HG03066 (cell line): ENCODE data around the gene GLTPD2.
A peak's percentile ranks its signal among the peaks of the same experiment; 100 is the strongest.

Experiments used
- ATAC-seq: cut with Tn5 transposase; IDR thresholded peaks from one replicate; pipeline ENCODE4 v1.9.1; 2021; ENCODE audit warnings: low read depth; ENCODE audit not compliant: unreplicated experiment

The GLTPD2 gene

DNA sequence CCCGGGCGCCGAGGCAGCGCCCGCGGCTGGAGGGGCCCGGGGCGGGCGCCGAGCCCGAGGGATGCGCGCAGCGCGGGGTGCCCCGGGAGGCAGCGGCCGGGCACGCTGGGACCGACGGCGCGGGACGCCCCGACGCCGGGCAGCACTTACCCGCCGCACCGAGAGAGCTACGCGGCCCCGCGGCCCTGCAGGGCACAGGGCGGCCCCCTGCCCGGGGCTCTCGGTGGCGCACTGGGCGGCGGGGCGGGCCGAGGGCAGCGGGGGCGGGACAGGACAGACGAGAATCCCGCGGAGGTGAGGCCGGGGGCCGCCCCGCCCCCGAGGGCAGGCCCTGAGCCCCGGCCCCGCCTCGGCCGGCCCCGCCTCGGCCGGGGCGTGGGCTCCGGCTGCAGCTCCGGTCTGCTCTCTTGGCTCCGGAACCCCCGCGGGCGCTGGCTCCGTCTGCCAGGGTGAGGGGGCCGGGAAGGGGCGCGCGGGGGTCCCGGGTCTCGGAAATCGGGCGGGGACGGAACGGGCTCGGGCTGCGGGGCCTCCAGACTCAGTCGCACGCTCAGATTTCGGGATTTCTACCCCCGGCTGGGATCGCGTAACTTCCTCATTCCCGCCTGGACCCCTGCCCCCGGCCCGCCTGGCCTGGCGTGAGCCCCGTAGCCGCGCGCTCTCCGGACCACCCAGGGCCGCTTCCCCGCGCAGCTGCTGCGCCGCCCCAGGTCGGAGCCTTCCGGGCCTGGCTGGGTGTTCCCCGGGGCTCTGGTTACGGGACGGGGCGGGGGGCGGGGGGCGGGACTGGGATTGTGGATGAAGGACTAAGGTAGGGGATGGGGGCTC lies 18.2 kb downstream of the GLTPD2 start, which contains the start of gene PLD2:
Gene PLD2, plus strand, starts transcription at position 376 of the 828 bp plus-strand sequence. CDS start 621 bp downstream, outside the sequence.
- peak; percentile 89 for ATAC-seq

DNA sequence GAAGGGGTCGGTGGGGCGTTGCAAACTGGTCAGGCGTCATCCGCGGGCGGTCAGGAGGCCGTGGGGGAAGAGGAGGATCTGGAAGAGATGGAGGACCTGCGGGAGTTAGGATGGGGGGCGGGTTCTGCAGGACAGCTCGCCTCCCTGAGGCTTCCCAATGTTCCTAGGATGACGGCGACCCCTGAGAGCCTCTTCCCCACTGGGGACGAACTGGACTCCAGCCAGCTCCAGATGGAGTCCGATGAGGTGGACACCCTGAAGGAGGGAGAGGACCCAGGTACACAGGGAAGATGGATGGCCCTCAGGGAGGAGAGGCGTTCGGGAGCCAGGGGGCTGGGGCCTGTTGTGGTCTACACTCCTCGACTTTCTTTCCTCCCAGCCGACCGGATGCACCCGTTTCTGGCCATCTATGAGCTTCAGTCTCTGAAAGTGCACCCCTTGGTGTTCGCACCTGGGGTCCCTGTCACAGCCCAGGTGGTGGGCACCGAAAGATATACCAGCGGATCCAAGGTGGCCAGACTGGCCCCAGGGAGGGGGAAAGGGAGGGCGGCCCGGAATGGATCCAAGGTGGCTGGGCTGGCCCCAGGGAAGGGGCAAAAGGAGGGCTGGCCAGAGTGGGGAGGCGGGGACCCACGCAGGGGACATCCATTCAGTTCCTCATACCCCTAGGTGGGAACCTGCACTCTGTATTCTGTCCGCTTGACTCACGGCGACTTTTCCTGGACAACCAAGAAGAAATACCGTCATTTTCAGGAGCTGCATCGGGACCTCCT lies 19.0 kb downstream of the GLTPD2 start:
- no peak for ATAC-seq

DNA sequence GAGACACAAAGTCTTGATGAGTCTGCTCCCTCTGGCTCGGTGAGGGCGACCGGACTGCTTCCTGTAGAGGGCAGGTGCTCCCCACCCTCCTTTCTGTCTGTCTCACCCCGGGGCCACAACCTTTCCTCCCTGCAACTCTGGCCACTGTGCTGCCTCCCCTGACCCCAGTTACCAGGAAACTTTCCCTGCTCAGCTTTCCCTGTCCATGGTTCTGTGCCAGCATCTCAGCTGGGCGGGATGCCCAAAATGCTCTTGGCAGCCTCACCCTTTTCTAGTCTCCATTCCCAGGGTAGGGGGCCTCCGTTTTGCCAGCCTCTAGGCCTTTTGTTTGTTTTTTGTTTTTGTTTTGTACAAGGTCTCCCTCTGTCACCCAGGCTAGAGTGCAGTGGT lies 19.6 kb downstream of the GLTPD2 start:
- ATAC-seq: no peak

DNA sequence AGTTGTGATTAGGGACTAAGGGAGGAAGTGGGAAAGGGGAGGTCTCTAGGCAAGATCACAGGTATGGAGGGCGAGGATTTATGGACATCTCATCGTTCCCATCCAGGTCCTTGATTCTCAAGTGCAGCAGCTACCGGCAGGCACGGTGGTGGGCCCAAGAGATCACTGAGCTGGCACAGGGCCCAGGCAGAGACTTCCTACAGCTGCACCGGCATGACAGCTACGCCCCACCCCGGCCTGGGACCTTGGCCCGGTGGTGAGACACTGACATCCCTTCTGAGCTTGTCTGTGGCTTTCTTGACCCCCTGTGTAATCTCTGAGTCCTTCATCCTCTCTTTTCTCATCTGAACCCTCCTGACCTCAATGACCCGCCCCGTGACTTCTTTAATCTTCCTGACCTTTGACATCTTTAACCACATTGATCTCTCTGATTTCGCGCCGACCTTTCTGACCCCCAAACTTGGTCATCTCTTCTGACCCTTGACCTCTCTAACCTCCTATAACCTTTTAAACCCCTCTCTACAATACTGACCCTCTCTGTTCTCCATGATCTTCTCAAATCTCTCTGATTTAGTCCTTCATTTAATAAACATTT lies 22.0 kb downstream of the GLTPD2 start:
- no peak for ATAC-seq

DNA sequence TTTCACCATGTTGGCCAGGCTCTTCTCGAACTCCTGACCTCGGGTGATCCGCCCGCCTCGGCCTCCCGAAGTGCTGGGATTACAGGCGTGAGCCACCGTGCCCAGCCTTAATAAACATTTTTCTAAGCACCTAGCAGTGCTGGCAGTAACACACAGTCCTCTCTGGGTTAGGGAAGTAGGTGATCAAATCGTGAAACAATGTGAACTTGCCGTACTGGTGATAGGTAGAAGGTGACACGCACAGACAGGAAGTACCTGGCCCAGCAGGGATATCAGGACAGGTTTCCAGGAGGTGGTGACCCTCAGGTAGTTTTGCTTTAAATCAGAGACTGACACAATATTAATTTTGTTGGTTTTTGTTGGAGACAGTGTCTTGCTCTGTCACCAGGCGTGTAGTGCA lies 22.7 kb downstream of the GLTPD2 start:
- no peak for ATAC-seq

DNA sequence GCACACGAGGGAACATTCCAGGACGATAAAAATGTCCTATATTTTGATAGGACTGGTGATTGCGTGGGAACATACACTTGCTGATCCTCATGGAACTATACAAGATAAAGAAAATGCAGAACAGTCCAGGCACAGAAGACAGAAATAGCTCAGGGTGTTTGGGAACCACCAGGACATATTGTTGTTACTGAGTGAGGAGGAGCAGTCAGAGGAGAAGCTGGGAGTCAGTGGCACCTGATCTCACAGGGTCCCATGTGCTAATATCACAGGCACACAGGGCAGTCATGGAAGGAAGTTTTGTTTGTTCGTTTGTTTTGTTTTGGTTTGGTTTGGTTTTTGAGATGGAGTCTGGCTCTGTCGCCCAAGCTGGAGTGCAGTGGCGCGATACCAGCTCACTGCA lies 23.9 kb downstream of the GLTPD2 start:
- no peak for ATAC-seq

DNA sequence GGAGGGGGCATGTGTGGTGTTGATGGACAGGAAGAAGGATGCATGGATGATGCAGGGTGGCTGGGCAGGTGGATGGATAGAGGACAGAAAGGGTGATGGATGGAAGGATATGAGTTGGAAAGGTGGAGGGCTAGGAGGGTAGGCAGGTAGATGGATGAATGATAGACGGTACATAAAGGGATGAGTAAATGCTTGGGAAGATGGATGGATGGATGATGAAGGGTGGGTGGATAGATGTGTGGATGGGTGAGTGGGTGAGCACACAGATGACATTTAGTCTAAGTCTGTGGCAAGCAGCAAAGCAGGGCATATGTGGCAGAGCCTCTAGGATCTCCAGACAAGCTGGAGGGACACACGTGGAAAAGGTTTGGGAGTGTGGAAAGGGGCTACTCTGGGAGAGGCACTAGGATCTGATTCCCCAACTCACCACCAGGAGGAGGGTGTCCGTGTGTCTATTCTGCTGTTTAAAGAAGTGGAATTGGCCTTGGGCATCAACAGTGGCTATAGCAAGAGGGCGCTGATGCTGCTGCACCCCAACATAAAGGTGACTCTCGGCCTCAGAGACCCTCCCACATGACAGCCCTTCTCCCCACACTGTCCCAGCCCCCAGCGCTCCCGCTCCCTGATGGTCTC lies 26.4 kb downstream of the GLTPD2 start:
- no peak for ATAC-seq

DNA sequence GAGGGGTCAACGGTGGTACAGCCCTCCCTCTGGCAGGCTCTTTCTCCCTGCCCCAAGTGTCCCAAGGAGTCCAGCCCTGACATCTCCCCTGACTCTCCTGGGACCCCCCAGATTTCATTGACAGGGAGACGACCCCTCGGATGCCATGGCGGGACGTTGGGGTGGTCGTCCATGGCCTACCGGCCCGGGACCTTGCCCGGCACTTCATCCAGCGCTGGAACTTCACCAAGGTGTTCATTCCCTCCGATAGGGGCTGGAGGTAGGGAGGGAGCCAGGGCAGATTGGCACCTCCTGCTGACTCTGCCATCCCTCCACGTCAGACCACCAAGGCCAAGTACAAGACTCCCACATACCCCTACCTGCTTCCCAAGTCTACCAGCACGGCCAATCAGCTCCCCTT lies 28.1 kb downstream of the GLTPD2 start:
- no peak for ATAC-seq

DNA sequence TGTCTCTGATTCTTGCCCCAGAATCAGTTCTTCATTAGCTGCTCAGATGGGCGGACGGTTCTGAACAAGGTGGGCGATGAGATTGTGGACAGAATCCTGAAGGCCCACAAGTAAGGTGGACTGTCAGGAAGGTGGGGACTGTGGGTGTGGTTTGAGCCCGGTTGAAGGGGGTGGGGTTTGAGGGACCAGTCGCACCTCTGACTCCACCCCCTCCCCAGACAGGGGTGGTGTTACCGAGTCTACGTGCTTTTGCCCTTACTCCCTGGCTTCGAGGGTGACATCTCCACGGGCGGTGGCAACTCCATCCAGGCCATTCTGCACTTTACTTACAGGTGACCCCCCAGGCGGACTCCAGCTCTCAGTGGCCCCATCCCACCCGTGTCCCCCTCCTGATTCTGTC lies 29.5 kb downstream of the GLTPD2 start:
- ATAC-seq: no peak

DNA sequence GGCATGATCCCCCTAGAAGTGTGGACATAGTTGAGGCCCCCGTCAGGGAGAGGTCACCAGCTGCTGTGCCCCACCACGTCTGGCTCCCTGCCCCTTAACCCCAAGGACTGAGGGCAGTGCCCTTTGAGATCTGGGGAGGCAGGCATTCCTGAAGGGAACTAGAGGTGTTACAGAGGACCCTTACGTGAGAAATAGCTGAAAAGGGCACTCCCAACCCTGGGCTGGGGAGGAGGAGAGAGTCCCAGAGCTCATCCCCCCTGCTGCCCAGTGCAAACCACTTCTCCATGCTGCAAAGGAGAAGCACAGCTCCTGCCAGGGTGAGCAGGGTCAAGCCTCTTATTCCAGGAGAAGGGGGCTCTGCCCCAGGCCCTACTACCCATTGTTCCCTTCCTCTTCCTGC lies 34.1 kb downstream of the GLTPD2 start:
- no peak for ATAC-seq

DNA sequence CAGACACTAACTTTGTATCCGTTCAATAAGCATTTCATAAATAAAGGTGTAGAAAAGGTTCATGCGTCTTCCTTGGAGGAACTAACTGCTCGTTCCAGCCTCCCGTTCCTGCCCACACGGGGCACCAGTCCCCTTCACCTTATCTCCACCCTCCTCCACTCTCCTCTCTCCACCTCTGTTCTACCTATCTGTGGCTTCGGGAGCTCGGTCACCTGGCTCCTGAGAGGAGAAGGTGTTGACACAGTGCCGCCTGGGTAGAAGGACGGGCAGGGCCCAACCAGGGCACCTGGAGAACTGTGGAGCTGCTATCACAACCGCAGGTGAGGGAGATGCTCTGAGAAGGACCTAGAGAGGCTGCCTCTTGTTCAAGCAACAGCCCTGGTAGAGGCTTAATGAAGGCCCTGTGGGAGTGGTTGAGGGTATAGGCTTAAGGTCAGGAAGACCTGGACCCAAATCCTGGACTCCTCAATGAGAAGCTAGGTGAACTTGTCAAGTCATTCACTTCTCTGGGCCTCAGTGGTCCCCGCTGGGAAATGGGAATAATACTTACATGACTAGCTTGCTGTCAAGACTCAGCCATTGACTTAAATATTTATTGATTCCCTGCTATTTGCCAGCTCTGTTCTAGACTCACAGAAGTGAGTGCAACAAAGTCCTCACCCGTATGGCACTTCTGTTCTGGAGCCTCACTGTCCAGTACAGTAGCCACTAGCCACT lies 34.8 kb downstream of the GLTPD2 start:
- no peak for ATAC-seq

DNA sequence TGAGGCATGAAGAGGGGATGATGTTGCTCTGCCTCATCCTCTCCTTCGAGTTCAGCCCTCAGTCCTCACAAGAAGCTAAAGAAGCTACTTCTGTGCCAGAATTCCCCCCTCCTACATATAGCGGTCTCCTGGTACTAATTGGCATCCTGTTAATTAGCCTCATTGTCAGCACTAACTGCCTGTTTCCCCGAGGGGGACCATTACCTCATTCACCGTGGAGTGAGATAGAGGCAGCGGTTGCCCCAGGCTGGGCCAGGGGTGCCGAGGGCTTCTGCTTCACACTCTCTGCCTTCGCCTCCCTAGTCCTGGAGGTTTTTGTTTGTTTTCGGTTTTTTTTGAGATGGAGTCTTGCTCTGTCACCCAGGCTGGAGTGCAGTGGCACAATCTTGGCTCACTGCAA lies 38.6 kb downstream of the GLTPD2 start:
- no peak for ATAC-seq

DNA sequence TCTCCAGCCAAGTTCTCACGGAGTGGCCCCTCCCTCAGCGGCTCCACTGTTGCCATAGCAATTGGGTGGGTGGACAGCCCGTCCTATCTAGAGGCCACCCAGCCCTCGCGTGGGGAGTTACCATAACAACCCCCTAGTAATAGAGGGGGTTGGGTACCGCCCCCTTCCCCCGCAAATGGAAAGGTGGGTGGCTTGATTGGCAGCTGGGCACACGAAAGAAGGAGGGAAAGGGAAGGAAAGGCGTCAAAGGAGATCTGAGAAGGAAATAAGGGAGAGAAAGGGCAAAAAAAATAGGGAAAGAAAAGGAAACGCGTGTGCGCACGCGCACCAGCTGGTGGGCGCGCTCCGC lies 44.0 kb downstream of the GLTPD2 start:
- ATAC-seq: peak; percentile 20

DNA sequence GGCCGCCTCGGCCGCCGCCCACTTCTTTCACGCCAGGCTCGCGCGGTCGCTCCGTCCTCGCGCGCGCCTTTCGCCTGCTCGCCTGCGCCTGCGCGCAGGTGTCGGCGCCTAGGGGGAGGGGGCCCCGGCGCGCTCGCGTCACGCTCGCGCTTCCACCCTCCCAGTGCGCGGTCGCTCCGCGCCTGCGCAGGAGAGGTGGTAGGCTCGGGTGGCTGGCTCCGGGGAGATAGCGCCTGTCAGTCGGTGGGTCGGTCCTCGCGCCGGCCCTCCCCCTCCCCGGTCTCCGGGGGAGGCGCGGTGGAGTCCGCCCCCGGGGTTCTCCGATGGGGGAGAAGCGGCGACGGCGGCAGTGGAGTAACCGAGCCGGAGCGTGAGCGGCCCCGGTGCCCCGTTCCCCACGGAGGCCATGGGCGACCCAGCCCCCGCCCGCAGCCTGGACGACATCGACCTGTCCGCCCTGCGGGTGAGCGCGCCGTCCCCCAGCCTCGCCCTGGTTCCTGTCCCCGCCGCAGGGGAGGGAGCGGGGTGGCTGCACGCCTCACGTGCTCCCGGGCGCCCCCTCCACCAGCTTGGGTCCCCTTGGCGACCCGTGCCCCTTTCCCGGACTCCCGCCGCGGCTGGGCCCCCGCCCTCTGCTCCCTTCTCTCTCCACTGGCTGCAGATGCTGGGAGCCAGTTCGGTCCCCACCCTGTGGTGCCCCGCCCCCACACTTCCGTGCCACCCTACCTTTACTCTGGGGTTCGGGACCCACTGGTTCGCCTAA lies 44.6 kb downstream of the GLTPD2 start, which contains the start of gene MINK1:
Gene MINK1, plus strand, starts transcription at position 163 of the 763 bp plus-strand sequence. Its CDS starts 244 bp downstream, at position 407.
- peak; percentile 74 for ATAC-seq

DNA sequence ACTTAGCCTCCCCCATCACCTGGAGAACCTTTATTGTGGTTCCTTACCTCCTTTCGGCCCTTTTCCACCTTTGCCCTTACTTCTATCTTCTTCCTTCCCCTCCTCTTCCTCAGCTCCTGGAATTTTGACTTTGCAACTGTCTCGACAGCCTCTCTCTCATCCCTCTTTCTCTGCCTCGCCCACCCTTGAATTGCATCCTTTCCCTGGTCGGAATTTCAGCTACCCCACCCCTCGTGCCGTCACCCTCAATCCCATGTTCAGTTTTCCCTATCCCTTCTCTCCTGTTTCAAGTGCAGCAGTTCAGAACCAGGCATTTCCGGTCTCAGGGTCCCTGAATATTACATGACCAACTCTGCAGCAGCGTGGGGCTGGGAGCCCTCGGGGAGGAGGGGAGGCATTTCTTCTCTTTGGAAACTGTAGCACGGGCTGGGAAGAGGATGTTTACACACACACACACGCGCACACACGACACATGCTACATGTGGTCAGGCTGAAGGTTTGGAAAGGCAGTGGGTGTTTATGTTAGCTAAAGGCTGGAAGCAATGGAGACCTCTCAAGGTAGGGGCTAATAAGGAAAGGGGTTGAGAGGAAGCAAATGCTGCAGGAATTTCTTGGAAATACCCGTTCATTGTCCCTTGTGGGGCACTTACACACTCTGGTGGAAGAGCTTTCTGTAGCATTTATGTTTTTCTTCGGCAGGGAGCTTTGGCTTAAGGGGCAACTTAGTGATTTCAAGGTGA lies 45.3 kb downstream of the GLTPD2 start:
- ATAC-seq: no peak

DNA sequence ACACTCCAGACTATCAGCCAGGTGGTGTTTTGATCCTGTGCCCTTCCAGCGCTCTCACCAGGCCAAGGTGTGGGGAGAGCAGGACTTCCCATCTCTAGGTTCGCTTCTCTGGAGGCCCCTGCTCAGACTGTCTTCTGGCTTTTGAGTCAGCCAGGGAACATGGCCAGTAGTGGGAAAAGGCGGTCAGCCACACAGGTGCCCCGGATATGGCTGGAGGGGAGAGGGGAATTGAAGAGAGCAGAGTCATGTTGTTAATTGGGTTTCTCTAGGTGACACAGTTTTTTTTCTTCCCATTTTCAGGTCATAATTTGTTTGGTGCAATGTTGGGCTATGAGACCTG lies 45.9 kb downstream of the GLTPD2 start:
- no peak for ATAC-seq

DNA sequence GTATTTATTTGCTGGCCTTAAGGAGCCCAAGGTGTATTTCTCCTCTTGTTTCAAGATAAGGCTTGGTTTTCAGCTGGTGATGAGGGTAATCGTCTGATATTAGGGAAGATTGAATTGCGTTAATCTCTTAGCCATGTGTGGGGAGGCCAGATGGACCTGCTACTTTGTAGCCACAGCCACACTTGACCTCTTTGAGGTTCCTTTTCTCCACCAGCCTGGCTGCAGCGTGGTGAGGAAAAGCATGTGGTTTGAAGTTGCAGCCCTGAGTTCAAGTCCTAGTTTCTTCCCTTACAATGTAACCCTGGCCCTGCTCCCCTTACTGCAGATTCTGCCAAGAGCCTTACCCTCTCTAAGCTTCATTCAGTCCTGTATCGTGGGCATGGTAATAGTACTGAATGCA lies 47.5 kb downstream of the GLTPD2 start:
- no peak for ATAC-seq

DNA sequence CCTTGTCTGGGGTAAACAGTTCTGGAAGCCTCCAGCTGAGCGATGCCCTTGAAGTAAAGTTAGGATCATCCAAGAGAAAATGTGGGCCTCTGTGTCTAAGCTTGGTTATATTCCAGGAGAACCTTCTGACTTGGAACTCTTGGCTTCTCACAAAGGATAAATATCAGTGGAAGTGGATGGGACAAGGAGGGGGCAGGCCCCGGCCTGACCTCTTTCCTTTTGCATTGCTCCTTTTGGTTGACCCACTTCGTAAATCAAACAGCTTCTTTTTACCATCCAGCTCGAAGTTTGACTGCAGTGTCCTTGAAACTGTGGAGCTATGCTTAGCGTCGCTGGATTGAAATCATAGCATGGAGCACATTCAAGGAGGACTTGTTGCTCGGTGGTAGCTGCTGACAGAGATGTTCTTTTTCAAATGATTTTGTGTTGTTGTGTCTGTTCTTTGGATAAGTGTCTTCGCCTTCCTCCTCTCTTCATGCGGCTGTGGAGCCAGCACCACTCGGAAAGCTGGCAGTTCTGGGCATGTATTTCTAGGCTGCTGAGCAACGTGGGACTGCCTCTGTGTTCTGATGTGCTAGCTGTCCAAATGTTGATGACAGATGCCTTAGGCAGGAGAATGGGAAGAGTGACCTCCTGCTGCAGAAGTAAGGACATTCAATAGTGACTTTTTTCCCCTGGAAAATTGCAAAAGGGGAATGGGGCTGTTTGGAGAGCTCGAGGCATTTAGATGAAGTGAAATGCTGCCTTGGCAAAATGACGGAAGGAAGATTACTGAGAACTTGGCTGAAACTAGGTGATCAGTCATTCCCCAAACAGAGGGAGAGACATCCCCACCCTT lies 48.9 kb downstream of the GLTPD2 start:
- ATAC-seq: no peak
